Iris pigment epithelial cell (primary cell): Measurements from ENCODE around the gene RASA3.

Source experiments
- DNase-seq: peaks from one replicate; pipeline ENCODE4 v3.0.0-alpha.2; 2011; ENCODE audit warnings: low read depth

Gene RASA3

DNA sequence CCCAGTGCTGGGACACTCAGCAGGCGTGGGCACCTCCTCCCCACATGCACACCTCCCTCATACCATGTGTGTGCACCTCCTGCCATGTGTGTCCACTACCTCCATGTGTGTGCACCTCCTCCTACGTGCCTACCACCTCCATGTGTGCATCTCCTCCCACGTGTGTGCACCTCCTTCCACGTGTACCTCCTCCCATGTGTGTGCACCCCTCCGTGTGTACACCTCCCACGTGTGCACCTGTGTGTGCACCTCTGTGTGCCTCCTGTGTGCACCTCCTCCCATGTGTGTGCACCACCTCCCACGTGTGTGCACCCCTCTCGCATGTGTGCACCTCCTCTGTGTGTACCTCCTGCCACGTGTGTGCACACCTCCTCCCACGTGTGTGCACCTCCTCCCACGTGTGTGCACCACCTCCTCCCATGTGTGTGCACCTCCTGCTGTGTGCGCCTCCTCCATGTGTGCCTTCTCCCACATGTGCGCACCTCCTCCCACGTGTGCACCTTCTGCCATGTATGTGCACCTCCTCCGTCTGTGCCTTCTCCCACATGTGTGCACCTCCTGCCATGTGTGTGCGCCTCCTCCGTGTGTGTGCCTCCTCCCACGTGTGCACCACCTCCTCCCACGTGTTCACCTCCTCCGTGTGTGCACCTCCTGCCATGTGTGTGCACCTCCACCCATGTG lies 152.5 kb downstream of the RASA3 start:
- DNase-seq = no peak

DNA sequence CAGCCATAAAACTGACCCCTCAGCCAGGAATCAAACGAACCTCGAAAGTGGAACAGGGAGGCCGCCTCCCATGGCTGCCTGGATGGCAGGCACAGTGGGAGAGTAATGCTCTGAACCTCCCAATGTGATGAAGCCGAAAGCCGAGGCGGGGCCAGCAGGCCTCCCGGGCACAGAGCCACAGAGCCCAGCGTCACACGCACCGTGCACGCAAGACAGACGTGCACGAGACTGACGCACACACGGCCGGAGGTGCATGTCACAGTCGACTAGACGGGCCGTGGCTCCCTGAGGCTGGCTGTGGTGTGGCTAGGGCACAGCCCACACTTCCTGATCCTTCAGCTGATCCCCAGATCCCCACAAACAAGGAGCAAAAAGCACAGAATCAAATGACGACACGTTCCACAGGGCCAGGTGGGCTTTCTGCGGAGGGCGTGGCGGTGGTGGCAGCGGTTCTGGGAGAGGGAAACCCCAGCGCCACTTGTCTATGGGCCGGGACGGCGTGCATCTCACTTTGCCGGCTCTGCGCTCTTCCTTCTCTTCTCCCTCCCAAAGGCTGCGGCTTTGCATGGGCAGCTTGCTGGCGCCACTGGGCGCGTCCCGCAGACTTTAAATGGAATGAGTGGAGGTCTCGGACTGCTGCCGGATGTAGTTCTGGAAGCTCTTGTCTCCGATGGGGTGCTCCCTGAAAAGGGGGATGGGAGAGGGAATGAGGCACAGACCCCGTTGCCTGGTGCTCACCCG lies 153.5 kb downstream of the RASA3 start:
- DNase-seq = no peak

DNA sequence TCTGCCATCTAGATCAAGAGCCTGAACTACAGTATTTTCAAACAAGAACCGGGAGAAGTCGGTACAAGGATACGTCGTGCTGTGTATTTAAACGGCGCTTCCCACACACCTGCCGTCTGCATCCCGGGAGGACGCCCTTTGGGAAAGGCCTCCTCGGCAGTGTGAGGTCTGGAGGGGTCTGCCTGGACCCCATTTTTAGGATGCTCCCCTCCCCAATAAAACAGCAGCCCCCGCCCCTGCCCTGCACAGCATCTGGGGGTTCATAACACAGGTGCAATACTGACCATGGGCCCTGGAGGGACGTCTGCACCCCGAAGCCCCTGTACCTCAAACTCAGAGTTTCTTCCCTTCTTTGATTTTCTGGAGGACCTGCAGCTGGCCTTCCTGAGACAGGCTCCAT lies 154.4 kb downstream of the RASA3 start:
- no peak for DNase-seq

DNA sequence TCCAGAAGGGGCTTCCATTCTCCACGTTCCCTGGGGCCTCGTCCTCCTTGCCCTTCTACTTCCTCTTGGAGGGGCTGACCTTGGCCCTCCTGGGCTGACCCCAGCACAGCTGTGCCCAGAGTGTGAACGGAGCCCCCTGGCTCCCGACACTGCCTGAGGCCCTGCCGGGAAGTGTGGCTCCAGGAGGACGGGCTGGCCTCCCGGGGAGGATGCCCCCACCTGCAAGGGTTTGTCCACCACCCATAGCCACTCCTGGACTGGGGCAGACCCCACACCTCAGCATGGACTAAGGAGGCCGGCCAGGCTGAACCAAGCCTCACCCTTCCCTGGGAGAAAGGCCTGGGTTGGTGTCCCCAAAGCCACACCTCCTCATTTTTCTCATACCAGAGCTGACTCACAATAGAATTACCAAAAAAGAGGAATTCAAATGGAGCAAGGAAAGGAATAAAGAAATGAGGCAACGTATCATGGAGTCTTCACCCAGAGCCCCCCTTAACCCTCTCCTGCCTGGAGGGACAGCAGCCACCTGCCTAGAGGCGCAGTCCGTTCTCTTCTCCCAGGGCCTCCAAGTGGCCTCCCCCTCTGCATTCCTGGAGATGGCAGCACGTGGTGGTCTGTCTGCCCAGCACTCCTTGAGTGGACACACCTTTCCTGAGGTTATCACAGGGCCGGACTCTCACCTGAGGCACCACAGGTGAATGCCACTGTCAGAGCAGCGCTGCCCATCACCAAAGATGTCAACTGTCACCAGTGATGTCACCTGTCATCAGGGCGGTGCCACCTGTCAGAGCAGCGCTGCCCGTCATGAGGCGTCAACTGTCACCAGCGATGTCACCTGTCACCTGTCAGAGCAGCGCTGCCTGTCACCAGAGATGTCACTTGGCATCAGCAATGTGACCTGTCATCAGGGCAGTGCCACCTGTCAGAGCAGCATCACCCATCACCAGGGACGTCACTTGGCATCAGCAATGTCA lies 155.4 kb downstream of the RASA3 start:
- peak; percentile 68 for DNase-seq

DNA sequence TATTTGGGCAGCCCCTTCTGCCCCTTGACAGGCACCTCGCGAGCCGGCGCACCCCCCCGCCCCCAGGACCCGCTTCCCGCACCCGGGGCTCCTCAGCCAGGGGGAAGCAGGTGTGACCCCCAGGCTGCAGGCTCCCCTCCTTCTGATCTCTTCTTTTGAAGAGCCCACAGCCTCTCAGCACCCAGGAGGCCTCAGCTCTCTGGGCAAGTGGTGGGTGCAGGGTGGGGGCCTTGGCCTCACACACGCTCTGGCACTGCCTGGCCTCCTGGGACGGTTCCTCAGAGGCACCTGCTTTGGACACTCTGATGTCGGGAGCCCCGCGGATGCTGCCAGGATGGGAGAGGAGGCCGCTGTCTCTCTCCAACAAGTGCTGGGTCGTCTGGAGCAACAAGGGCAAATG lies 157.0 kb downstream of the RASA3 start:
- no peak for DNase-seq

DNA sequence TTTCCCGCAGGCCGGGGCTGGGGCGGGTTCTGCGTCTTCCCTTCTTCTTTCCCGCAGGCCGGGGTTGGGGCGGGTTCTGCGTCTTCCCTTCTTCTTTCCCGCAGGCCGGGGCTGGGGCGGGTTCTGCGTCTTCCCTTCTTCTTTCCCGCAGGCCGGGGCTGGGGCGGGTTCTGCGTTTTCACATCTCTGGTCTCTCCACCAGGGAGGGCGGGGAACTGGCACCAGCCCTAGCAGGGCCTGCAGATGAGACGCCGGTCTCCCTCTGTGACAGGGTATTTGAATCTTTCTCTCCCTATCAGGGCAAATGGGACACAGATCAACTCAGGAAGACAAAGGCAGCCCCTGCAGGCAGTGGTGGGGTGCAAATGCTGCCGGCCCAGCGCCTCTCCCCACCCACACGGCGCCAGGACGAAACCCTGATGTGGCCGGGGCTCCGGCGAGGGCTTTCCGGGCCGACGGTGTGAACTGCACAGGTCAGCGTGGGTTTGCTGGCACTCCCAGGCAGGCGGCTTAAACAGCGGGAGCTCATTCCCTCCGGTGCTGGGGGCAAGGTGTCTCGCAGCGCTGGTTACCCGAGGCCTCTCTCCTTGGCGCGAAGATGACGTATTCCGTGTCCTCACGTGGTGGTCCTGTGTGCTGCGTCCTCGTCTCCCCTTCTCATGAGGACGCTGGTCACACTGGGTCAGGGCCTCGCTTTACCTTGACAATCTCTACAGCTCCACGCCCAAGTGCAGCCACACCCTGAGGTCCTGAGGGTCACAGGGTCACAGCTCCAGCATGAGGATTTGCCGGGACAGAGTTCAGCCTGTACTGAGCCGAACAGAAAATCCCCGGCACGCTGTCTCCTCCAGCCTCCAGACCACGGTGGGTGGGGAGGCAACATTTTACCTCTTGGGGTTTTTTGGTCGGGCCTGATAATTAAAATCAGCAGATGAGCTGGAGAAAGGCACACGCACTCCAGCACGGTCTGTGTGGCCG lies 157.8 kb downstream of the RASA3 start:
- DNase-seq = no peak

DNA sequence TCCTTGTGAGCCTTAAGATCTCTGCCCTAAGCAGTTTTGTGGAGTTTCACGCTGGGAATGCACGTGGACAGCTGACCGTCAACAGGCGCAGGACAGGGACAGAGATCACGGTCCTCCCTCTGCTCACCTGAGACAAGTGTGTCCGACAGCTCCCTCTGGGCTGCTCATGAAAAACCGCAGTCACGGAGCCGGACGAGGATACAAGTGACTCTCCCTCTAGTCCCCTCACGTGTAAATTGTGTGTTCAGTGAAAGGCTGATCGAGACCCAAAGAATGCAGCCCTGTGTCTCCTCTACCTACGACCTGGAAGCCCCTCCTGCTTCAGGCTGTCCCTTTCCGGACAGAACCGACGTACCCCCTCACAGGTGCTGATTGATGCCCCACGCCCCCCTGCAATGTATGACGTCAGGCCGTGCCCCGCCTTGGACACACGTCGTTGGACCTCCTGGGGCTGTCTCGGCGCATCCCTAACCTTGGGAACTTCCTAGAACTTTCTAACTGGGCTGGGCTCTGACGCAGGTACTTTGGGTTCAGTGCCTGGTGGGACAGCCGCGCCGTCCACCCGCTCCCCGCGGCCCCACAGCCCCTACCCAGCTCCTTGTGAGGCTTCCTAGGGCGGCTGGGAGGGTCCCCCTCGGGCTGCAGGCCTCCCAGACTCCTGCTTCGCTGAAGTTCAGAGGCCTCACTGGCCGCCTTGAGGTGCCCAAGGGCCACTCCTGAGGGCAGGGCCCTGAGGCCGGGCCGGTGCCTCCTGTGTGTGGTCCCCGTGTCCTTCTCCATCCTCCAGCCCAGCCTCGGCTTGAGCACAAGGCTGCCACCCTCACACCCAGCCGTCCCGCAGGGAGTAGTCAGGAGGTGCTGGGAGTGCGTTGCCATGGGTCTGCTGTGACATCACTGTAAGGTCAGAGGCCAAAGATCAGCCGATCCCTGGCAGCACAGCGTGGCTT lies 158.9 kb downstream of the RASA3 start, which contains the start of gene C13orf46:
Gene C13orf46 (minus strand): TSS at position 859 of the 947 bp plus-strand sequence. CDS start 79 bp downstream, at position 780.
- no peak for DNase-seq

DNA sequence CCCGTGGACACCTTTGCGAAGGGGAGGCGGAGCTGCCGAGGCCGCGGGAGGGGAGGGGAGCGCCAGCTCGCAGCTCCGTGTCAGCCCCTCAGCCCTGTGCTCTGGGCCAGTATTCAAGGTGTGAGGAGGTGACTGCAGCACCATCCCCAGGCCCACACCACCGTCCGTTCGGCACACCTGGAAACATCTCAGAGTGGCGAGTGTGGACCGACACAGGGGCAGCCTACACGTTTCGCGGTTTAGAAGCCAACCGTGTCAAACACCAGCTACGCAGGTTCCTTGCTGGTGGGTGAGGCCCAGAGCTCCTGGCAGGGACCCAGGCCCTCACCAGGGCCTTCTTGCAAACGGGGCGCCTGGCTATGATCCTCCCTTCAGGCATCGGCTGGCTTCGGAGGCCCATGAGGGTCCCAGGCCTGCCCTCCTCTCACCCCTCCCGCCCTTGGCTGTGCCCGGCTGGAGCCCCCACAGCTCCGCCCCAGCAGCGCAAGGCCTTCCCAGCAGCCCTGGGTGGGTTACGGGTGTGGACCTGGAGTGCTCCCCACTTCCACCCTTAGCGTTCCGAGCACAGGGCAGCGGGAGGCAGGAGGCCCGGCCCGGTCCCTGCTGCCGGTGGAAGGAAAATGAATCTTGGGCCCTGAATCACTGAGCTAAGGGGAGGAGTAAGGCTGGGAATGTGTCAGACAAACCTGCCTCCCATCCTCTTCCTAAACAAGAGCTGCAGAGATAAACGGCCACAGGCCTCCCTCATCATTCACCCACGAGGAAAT lies 159.8 kb downstream of the RASA3 start:
- no peak for DNase-seq

DNA sequence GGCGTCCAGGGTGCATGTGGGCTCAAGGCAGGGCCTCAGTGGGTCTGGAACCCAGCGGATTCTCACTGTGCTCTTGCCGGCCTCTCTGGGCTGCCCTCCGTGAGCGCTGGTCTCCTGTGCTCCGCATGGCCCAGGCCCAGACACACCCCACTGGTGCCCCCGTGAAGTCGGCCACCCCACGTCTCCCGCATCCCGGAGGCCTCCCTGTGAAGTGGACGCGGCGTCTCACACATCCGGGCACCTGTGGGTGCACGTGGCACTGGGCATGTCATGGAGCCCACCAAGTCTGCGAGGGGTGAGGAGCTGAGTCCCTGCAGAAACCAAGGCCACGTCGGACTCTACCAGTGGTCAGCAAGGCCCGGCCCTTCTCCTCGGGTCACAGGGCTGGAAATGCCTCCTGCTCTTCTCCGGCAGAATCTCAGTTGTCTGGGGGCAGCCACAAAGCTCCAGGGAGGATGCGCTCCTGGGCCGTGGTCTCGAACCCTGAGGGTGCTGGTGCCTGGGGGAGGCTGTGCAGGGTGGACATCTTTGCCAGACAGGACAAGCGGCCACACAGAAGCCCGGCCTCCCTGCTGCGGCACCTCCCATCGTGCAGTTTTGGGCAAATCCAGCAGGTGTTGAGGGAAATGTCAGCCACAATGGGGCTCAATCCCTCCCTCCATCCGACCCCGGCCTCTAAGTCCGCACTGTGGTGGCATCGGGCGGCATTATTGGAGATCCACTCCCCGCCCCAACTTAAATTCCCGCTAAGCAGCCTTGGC lies 160.8 kb downstream of the RASA3 start:
- DNase-seq = no peak

DNA sequence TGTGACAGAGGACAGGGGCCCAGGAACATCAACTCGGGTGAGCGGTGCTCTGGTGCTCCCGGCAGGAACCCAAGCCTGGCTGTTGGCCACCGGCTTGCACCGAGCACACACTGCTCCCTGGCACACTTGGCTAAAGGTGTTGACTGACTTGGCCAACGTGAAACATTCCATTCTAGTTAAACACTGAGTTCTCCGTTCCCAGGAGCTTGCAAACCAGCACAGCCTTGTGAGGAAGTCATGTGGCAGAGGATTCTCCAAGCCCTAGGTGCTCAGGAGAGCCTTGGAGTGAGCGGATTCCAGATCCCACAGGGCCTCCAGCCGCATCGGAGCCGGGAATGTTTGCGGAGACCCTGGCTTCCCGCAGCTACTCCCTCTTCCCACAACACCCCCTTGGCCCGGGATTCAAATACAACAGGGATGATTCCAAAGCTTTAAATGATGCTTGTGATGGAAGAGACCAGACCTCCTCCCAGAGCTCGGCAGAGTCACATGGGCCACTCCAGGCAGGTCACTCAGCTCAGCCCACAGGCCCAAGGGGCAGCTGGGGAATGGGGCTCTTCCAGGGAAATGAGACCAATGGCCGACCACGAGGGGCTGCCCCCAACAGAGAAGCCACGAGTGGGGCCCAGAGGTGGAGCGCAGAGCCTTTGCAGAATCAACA lies 161.5 kb downstream of the RASA3 start:
- peak; percentile 62 for DNase-seq

DNA sequence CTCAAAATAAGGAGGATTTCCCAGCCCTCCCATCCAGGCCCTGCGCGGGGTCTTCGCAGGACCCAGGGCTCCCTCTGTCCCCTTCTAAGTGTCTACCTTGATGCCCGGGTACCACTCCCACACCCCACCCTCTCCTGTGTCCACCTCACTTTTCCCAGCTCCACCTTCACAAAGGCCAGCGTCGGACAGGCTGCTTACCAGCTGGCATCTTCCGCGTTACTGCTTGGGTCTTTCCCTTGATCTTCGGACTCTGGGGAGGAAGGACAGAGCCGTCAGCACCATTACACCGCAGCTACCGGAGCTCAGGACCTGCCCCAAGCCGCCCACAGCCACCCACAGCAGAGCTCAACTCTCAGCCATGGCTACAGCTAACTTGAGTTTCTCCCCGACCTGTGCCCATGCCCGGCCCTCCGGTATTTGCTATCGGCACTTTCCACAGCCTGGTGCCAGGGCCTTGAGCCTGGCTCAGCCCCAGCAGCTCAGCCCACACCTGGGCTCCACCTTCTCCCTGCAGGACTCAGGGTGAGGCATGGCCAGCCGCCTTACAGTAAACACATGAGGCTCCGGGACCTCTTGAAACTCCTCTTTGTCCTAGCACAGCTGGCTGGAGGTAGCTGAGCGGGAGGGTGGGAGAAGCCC lies 162.3 kb downstream of the RASA3 start:
- DNase-seq = no peak

DNA sequence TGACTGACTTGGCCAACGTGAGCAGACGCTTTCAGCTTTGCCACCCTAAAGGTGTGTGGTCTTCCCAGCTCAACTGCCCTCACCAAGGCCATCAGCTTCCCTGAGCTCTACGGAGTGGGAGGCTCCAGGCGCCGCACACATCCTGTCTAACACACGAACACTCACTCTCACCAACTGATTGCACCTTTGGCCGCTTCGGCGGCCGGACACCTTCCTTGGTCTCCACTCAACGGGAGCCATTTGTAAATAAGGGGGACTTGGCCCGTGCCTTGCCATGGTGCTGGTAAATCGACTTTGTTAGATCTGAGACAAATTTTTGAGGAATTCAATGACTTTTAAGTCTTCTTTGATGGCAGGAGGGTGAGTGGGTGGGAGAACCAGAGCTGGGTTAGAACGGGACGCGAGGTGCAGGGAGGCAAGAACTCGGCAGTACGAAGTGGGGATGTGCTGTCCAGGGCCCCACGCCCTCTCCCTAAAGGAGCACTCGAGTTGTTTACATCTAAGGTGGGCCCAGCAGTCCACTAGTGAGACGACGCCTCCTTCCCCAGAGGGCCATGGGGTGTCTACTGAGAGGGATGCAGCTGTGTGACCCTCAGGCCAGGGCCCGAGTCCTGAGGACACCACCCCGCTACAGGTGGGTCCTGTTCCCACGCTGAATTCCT lies 163.0 kb downstream of the RASA3 start:
- no peak for DNase-seq

DNA sequence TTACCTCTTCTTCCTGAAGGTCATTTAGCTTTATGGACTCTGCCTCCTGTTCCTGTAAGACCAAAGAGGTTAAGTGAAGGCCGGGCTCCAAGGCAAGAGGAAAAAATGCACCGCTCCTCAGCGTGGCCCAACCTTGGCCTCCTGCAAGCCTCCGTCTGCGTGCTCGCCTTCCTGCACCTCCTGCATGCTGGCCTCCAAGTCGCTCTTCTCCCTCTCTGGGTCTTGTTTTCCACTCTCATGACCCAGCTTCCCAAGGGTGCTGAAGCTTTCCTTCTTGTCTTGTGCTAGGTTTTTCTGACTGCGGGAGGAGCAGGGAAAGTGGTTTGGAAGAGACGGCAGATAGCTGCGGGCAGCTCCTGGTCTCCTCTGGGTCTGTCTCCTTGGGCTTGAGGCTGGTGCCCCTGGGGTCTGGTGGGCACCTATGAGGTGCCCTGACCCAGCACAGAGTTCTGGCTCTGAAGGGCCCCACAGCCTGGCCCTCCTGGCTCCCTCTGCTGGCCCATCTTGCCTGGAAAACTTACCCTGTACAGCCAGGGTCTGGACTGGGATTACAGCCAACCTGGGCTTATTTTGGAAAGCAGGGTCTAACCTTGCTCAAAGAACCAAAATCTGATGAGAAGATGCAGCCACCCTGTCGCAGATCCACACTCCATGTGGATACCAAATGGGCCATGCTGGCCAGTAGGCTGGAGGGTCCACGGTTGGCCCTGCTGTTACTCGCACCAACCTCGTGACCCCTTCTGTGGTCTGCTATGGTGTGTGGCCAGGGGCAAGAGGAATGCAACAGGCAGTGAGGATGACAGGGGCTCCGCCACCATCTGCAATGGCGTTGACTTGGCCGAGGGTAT lies 163.7 kb downstream of the RASA3 start:
- no peak for DNase-seq

DNA sequence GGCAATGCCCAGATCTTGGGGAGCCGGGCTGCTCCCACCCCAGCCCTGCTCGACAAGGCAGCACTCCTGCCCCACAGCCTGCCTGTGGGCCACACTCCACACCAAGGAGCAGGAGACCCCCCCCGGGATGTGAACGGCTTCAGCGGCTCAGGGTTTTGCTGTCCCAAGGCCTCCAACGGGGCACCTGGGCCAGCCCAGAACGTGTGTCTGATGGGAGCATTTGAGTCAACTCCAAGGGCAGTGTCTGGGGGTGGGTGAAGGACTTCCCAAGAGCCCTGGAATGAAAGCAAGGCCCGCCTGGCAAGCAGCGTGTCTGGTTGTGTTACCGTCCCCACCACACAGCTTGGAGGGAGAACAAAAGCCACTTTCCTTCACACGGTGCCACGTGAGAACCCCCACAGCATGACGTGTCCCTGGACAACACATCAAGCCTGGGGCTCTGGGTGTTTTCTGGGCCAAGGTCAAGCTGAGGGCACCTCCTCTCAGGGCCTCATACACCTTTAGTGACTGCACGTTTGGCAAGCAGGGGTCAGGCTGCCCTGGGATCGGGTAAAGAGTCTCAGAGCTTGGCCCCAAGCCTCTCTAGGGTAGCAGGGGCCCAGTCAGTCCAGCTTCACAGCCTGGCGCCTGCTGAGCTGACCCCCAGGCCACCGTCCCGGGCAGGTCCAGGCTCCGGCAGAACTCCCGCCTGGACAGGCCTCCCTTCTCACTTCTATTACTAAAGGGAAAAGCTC lies 164.5 kb downstream of the RASA3 start:
- DNase-seq = no peak

DNA sequence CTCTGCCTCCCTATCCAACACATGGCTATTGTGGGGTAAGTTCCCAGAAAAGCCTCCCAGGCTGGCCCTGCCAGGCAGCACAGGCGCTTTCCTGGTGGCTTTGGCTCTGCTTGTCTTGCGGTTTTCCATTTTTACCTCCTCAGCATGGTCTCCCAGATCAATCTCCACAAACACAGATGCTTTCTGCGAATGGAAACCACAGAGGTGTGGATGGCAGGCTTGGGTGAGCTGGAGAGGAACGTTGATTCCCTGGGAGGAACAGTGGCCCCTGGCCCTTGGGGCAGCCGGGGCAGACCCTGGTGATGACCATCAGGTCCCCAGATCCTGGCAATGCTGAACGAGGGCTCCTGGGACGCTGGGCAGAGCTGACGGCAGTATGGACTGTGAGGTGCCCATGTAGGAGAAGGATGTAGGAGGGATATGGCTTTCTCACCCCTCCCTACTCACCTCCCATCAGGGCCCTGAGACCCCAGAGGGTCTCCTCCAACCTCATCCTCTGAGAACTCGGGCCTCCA lies 165.2 kb downstream of the RASA3 start:
- no peak for DNase-seq
